ENCODE measurements around the gene LEFTY2.
"Not testable (repeated sequence)": the region's sequence is repeated elsewhere in the genome, so short reads cannot be mapped to it uniquely, and the experiment has no call there.

Gene LEFTY2

DNA sequence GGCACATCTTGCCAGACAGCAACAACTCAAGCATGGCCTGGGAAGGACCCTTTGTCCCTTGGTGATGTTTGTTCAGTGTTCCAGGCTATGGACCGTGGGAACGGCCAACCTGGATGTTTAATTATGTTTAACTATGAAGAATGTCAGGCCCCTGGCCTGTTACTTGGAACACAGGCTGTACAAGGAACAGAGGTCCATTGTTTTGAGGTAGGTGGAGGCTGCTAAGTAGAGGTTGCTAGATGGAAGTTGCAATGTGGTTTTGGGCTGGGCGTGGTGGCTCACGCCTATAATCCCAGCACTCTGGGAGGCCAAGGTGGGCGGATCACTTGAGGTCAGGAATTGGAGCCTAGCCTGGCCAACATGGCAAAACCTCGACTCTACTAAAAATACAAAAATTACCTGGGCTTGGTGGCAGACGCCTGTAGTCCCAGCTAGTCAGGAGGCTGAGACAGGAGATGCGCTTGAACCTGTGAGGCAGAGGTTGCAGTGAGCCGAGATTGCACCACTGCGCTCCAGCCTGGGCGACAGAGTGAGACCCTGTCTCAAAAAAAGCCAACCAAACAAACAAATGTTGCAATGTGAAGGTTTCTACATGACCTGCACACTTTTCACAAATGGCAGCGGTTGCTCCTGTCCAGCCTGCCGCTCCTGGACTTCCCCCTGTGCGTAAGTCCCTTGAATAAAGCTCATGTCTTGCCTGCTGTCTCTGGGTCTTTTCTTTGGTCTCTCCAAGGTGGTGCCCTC lies 49.6 kb downstream of the LEFTY2 start:
- Mint-ChIP-seq H3K36me3 (no peaks in the 10 kb centered on the region), H3K9me3 (no peaks in the 10 kb centered on the region), H3K27me3 (peaks cover 0 to 18% of the 10 kb centered on the region in 2 donors), H3K4me3 (no peak overlapping the region), H3K27ac (no peak overlapping the region), H3K4me1 (peaks cover 2 to 20% of the 10 kb centered on the region in 2 donors)
- ATAC-seq (replicated peaks) (no peak), DNase-seq (no peak)

DNA sequence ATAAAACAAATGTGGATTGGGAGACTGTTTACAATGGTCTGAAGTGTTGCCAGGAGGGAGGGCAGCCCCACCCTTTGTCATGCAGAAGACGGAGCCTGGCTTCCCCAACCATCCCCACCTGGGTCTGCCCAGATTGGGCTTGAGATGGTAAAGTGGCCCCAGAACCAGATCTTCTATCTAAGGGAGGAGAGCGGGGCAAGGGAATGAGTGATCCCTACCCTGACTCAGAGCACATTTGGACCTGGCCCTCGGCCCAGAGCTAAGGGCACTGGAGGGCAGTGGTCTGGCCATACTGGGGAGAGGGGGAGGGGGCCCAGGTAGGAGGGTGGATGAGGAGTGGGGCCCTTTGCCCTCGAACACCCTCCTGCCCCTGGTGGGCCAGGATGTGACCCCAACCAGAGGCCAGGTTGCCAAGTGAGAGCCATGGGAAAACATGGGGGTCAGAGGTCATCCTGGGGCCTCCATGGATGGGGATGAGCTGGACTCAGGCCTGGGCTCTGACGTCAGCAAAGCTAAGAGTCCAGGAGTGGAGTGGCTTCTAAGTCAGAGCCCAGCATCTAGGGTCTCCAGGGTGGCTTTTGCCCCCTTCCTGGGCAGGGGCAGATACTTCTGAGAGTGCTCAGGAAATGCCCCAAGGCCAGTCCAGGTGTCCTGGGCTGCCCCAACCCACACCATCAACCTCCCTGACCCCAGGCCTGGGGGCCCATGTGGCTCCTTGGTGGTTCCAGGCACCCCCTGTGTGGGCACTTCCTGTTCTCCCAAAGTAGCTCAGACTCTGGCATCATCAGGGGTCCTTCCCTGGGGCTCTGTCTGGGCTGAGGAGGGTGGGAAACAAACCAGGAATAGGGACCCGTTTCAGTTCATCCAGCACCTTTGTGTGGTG lies 50.4 kb downstream of the LEFTY2 start:
- DNase-seq = no peak
- peaks cover 0 to 18% of the 10 kb centered on the region in 2 donors for H3K27me3 Mint-ChIP-seq
- no peaks in the 10 kb centered on the region for H3K36me3 Mint-ChIP-seq
- H3K4me1 Mint-ChIP-seq = peaks cover 2 to 14% of the 10 kb centered on the region in 2 donors
- H3K4me3 Mint-ChIP-seq = no peak overlapping the region
- no peak for ATAC-seq (replicated peaks)
- H3K9me3 Mint-ChIP-seq = no peaks in the 10 kb centered on the region
- no peak overlapping the region for H3K27ac Mint-ChIP-seq

DNA sequence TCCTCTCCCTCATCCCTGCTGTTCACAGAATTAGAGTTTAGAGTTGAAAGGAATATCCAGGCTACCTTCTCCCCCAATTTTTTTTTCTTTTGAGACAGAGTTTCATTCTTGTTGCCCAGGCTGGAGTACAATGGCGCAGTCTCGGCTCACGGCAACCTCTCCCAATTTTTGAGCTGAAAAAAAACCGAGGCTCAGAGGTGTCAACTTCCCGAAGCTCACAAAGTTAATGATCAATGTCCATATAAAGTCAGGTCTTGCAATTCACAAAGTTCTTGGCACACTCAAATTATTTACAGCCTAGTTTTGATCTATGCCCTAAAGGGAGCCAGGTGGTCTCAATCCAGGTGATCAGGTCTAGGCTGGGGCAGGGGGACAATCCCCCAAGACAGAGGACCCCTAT lies 51.3 kb downstream of the LEFTY2 start:
- DNase-seq = no peak
- ATAC-seq (replicated peaks) = no peak
- Mint-ChIP-seq H3K27me3 (peaks cover 0 to 18% of the 10 kb centered on the region in 2 donors), H3K27ac (no peak overlapping the region), H3K4me3 (no peak overlapping the region), H3K9me3 (no peaks in the 10 kb centered on the region), H3K36me3 (no peaks in the 10 kb centered on the region), H3K4me1 (peaks cover 2 to 14% of the 10 kb centered on the region in 2 donors)

DNA sequence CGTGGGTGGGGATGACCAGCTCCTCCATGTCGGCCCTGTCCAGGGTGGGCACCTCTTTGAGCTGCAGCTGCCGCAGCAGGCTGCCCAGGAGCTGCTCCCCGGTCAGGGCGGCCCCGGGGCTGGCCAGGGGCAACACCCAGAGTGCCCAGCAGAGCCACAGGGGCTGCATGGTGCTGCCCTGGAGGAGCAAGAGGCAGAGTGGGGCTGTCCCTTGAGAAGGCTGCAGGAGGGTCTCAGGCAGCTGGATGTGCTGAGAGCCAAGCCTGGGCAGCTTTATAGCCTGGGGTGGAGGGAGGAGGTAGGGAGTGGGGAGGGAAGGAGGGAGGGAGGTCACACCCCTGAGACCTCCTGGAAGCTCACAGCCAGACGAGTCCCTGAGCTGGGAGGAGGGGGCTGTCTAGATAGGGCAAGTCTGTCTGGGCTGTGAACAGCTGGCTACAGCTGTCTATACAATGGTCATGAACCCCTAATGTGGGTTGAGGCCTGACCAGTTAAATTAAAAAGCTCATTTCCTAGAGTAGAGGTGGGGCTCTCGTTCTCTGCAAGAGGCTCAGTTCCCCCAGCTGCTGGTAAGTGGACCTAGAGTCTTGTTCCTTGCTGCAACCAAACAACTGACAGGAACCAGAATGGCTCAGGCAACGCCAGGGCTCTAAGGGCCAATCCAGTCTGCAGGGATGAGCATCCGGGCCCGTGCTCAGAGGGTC lies 52.0 kb downstream of the LEFTY2 start, which contains the start of gene LEFTY1:
Gene LEFTY1 (minus strand): TSS at position 249 of the 704 bp plus-strand sequence. CDS start 80 bp downstream, at position 169.
- ATAC-seq (replicated peaks) (no peak), DNase-seq (no peak)
- Mint-ChIP-seq H3K27me3 (peaks cover 0 to 18% of the 10 kb centered on the region in 2 donors), H3K4me1 (peaks cover 2 to 15% of the 10 kb centered on the region in 2 donors), H3K36me3 (no peaks in the 10 kb centered on the region), H3K4me3 (no peak within 1 kb of the TSS), H3K27ac (no peak within 1 kb of the TSS), H3K9me3 (no peaks in the 10 kb centered on the region)

DNA sequence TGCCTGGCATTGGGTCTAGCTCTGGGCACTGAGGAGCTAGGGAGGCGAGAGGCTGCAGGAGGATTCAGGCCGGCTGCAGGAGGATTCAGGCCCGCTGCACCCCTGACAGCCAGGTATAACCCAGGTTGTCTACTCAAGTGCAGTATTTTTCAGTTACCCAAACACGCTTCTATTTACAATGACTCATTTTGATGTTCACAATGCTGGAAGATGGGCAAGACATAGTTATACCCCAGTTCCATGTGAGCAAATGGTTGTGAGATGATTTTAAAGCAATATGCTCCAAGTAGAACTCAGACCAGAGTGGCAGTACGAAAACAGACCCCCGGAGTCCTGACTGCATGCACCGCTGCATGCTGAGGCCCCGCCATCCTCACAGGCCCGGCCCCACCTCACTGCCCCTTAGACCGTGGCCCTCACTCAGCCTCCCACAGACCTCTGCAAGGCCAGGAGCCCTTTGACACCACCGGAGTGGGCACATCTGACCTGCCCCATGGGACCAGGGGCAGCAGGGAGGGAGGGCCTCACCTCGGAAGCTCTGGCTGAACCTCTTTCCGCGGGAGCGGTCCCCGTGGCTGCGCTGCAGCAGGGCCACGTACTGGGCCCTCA lies 52.6 kb downstream of the LEFTY2 start:
- H3K27me3 Mint-ChIP-seq = peaks cover 0 to 18% of the 10 kb centered on the region in 2 donors
- ATAC-seq (replicated peaks) (no peak), DNase-seq (no peak)
- H3K9me3 Mint-ChIP-seq = no peaks in the 10 kb centered on the region
- H3K27ac Mint-ChIP-seq = no peak overlapping the region
- H3K4me1 Mint-ChIP-seq = peaks cover 6 to 22% of the 10 kb centered on the region in 2 donors
- H3K4me3 Mint-ChIP-seq = no peak overlapping the region
- H3K36me3 Mint-ChIP-seq = no peaks in the 10 kb centered on the region

DNA sequence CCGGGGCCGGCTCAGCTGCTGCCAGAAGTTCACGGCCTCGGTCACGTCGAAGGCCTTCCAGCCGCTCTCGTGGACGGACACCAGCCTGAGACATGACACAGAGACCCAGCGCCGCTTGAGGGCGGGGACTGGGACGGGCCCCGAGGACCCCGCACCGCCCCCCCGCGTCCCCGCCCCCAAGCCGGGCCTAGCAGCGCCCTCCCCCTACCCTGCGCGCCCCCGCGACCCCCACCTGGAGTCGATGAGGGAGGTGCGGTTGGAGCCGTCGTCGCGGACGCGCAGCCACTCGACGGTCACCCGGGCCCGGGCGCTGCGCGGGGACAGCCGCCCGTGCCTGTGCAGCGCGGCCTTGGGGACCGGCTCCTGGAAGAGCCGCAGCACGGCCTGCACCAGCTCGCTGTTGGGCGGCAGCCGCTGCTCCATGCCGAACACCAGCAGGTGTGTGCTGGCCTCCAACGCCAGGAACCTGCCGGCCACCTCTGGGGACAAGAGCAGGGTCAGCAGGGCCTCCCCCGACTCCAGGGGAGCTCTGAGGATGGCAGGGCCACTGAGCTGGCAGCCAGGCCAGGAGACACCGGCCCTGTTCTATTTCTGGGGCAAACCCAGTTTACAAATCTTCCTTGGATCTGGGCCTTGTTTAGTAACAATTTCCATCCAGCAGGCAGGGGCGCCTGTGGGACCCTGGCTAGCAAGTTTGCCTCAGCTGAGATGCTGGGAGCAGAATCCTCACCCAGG lies 53.3 kb downstream of the LEFTY2 start:
- not testable (repeated sequence) for H3K27ac Mint-ChIP-seq

DNA sequence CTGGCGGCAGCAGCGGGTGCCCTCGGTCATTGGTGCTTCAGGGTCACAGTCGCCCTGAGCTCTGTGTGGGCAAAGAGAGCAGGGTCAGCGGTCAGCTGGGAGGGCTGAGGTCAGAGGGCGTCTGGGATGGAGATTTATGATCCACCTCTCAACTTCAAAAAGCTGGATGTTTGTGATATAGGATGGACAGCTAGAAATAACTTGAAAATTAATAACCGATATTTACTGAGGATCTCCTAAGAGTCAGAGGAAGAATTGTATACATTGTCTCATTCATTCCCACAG lies 54.0 kb downstream of the LEFTY2 start:
- DNase-seq = no peak
- Mint-ChIP-seq H3K4me1 (peaks cover 9 to 26% of the 10 kb centered on the region in 2 donors), H3K9me3 (no peaks in the 10 kb centered on the region), H3K27ac (no peak overlapping the region), H3K27me3 (peaks cover 0 to 18% of the 10 kb centered on the region in 2 donors), H3K4me3 (no peak overlapping the region), H3K36me3 (no peaks in the 10 kb centered on the region)
- no peak for ATAC-seq (replicated peaks)

More for the DNA sequence above, 53.3 kb downstream of the LEFTY2 start:
- not testable (repeated sequence) for H3K9me3 Mint-ChIP-seq; H3K36me3 Mint-ChIP-seq; DNase-seq; ATAC-seq (replicated peaks); H3K4me3 Mint-ChIP-seq
- Mint-ChIP-seq H3K27me3 (peaks cover 0 to 18% of the 10 kb centered on the region in 2 donors), H3K4me1 (peaks cover 9 to 26% of the 10 kb centered on the region in 2 donors)
